Measurements from ENCODE around the gene WDR70.

Gene WDR70

DNA sequence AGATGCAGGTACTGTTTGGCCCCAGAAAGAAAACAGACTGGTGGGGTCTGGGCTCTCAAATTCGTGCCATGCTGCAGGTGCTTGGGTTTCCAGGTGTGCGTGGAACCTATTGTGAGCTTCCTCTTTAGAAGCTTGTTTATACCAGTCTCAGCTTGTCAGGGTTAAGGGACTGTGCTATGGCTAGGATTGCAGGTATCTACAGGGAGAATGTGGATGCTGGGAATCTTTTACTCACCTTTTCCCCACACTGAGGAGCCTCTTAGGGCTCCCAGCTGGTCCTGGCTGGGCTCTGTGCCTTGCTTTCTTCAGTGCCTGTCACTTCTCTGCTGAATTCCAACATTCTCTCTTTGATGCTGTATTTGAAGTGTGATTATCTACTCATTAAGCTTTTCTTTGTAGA lies 111.8 kb downstream of the WDR70 start:
- Histone ChIP-seq H4K91ac (ENCODE audit: low read depth, low read length) (no peak overlapping the region), H4K8ac (ENCODE audit: low read depth, low read length) (no peak overlapping the region), H3K36me3 (ENCODE audit: control insufficient read depth in 1 of 2, insufficient read depth in 2 of 2, low read length in 2 of 2) (no peaks in the 10 kb centered on the region), H3K4me3 (ENCODE audit: low read depth, low read length) (no peak overlapping the region), H3K23ac (ENCODE audit: low read length) (no peak overlapping the region), H2AFZ (ENCODE audit: insufficient read depth, low read length, poor library complexity) (no peak overlapping the region), H3K79me2 (ENCODE audit: control insufficient read depth, insufficient read depth, low read length, poor library complexity) (no peaks in the 10 kb centered on the region), H2AK5ac (ENCODE audit: low read length) (no peak overlapping the region), H3K27me3 (ENCODE audit: insufficient read depth, low read length) (no peaks in the 10 kb centered on the region), H2BK5ac (ENCODE audit: low read depth, low read length, poor library complexity) (no peak overlapping the region), H3K4me2 (ENCODE audit: low read length) (no peak overlapping the region), H3K9me3 (ENCODE audit: insufficient read depth, low read depth, low read length) (peaks cover 2% of the 10 kb centered on the region), H3K27ac (ENCODE audit: low read depth, low read length) (no peak overlapping the region), H4K12ac (ENCODE audit: low read depth, low read length) (no peak overlapping the region), H3K18ac (ENCODE audit: low read length) (no peak overlapping the region), H3K4me1 (ENCODE audit: control insufficient read depth in 1 of 2, insufficient read depth in 2 of 2, low read length in 2 of 2) (peaks cover 5 to 13% of the 10 kb centered on the region in 2 experiments), H3K9ac (ENCODE audit: low read length) (no peak overlapping the region), H2BK120ac (ENCODE audit: insufficient read depth, low read length, poor library complexity) (no peak overlapping the region), H3K79me1 (ENCODE audit: low read length) (no peaks in the 10 kb centered on the region), H3K14ac (ENCODE audit: low read length) (no peak overlapping the region), H3K4ac (ENCODE audit: low read depth, low read length) (no peak overlapping the region), H2BK12ac (ENCODE audit: low read length) (no peak overlapping the region)
- DNase-seq = no peak
- WGBS (ENCODE audit: extremely low coverage, insufficient coverage, insufficient read length) = no CpG with 5 or more reads among the region's 2 CpGs

- H3K79me1 ChIP-seq (ENCODE audit: low read length) = no peaks in the 10 kb centered on the region
- no CpG with 5 or more reads among the region's 2 CpGs for WGBS (ENCODE audit: extremely low coverage, insufficient coverage, insufficient read length)
- no peak overlapping the region for H3K4me3 ChIP-seq (ENCODE audit: low read depth, low read length)
- no peak overlapping the region for H4K12ac ChIP-seq (ENCODE audit: low read depth, low read length)
- no peak overlapping the region for H2BK120ac ChIP-seq (ENCODE audit: insufficient read depth, low read length, poor library complexity)
- no peaks in the 10 kb centered on the region for H3K79me2 ChIP-seq (ENCODE audit: control insufficient read depth, insufficient read depth, low read length, poor library complexity)
- H3K4me1 ChIP-seq (ENCODE audit: control insufficient read depth in 1 of 2, insufficient read depth in 2 of 2, low read length in 2 of 2) = peaks cover 5 to 16% of the 10 kb centered on the region in 2 experiments
- H2AK5ac ChIP-seq (ENCODE audit: low read length) = no peak overlapping the region
- no peaks in the 10 kb centered on the region for H3K36me3 ChIP-seq (ENCODE audit: control insufficient read depth in 1 of 2, insufficient read depth in 2 of 2, low read length in 2 of 2)
- no peak overlapping the region for H3K9ac ChIP-seq (ENCODE audit: low read length)
- H3K14ac ChIP-seq (ENCODE audit: low read length) = no peak overlapping the region
- no peaks in the 10 kb centered on the region for H3K27me3 ChIP-seq (ENCODE audit: insufficient read depth, low read length)
- no peak overlapping the region for H4K91ac ChIP-seq (ENCODE audit: low read depth, low read length)
- no peak overlapping the region for H4K8ac ChIP-seq (ENCODE audit: low read depth, low read length)
- H3K18ac ChIP-seq (ENCODE audit: low read length) = no peak overlapping the region
- no peak overlapping the region for H3K23ac ChIP-seq (ENCODE audit: low read length)
- DNase-seq = no peak
- no peak overlapping the region for H2BK12ac ChIP-seq (ENCODE audit: low read length)
- H3K9me3 ChIP-seq (ENCODE audit: insufficient read depth, low read depth, low read length) = peaks cover 2% of the 10 kb centered on the region
- H3K4ac ChIP-seq (ENCODE audit: low read depth, low read length) = no peak overlapping the region
- no peak overlapping the region for H3K27ac ChIP-seq (ENCODE audit: low read depth, low read length)
- no peak overlapping the region for H3K4me2 ChIP-seq (ENCODE audit: low read length)
- no peak overlapping the region for H2AFZ ChIP-seq (ENCODE audit: insufficient read depth, low read length, poor library complexity)
- H2BK5ac ChIP-seq (ENCODE audit: low read depth, low read length, poor library complexity) = no peak overlapping the region
These were observed 113.8 kb downstream of the WDR70 start for GRCh38 chr5:37492778-37493555.

DNA sequence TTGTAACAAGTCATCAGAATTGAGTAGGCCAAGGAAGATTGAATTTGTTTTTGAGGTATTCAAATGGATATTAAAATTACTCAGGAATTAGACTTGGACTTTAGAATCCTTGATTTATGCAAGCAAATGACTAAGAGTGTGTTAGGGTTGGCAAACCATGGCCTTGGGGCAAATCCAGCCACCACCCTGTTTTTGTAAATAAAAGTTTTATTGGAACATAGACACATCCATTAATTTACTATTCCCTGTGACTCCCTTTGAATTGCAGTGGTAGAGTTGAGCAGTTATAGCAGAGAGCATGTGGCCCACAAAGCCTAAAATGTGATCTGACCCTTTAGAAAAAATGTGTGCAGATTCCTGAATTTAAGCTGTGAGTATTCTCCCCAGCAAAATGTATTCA lies 115.6 kb downstream of the WDR70 start:
- Histone ChIP-seq H3K79me1 (ENCODE audit: low read length) (no peaks in the 10 kb centered on the region), H2BK5ac (ENCODE audit: low read depth, low read length, poor library complexity) (no peak overlapping the region), H3K23ac (ENCODE audit: low read length) (no peak overlapping the region), H4K91ac (ENCODE audit: low read depth, low read length) (no peak overlapping the region), H3K4me2 (ENCODE audit: low read length) (no peak overlapping the region), H3K27ac (ENCODE audit: low read depth, low read length) (no peak overlapping the region), H3K36me3 (ENCODE audit: control insufficient read depth in 1 of 2, insufficient read depth in 2 of 2, low read length in 2 of 2) (no peaks in the 10 kb centered on the region), H4K8ac (ENCODE audit: low read depth, low read length) (no peak overlapping the region), H2BK12ac (ENCODE audit: low read length) (no peak overlapping the region), H3K9me3 (ENCODE audit: insufficient read depth, low read depth, low read length) (no peaks in the 10 kb centered on the region), H3K79me2 (ENCODE audit: control insufficient read depth, insufficient read depth, low read length, poor library complexity) (no peaks in the 10 kb centered on the region), H3K4me3 (ENCODE audit: low read depth, low read length) (no peak overlapping the region), H3K9ac (ENCODE audit: low read length) (no peak overlapping the region), H3K4ac (ENCODE audit: low read depth, low read length) (no peak overlapping the region), H3K18ac (ENCODE audit: low read length) (no peak overlapping the region), H4K12ac (ENCODE audit: low read depth, low read length) (no peak overlapping the region), H3K14ac (ENCODE audit: low read length) (no peak overlapping the region), H3K4me1 (ENCODE audit: control insufficient read depth in 1 of 2, insufficient read depth in 2 of 2, low read length in 2 of 2) (peaks cover 5 to 16% of the 10 kb centered on the region in 2 experiments), H3K27me3 (ENCODE audit: insufficient read depth, low read length) (no peaks in the 10 kb centered on the region), H2BK120ac (ENCODE audit: insufficient read depth, low read length, poor library complexity) (no peak overlapping the region), H2AK5ac (ENCODE audit: low read length) (no peak overlapping the region), H2AFZ (ENCODE audit: insufficient read depth, low read length, poor library complexity) (no peak overlapping the region)
- DNase-seq = no peak

DNA sequence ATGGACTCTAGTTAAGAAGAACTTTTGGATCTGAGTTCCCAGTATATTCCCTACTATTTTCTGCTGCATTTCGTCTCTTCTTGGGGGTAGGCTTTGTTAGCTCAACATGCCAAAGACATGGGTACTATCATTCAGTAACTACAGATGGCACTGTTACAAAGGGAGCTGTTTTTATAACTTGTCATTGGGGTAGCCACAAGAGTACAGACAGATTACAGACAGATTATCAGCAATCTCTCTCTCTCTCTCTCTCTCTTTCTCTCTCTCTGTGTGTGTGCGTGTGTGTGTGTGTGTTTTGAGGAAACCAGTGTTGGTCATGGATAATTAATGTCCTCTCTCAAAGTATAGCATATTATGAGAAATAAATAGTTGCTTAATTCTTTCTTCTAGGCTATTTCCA lies 116.1 kb downstream of the WDR70 start:
- Histone ChIP-seq H2BK12ac (ENCODE audit: low read length) (no peak overlapping the region), H3K27me3 (ENCODE audit: insufficient read depth, low read length) (no peaks in the 10 kb centered on the region), H3K36me3 (ENCODE audit: control insufficient read depth in 1 of 2, insufficient read depth in 2 of 2, low read length in 2 of 2) (no peaks in the 10 kb centered on the region), H4K8ac (ENCODE audit: low read depth, low read length) (no peak overlapping the region), H3K14ac (ENCODE audit: low read length) (no peak overlapping the region), H3K4ac (ENCODE audit: low read depth, low read length) (no peak overlapping the region), H3K18ac (ENCODE audit: low read length) (no peak overlapping the region), H4K91ac (ENCODE audit: low read depth, low read length) (no peak overlapping the region), H3K4me2 (ENCODE audit: low read length) (no peak overlapping the region), H3K27ac (ENCODE audit: low read depth, low read length) (no peak overlapping the region), H3K4me1 (ENCODE audit: control insufficient read depth in 1 of 2, insufficient read depth in 2 of 2, low read length in 2 of 2) (peaks cover 2 to 13% of the 10 kb centered on the region in 2 experiments), H2BK120ac (ENCODE audit: insufficient read depth, low read length, poor library complexity) (no peak overlapping the region), H3K4me3 (ENCODE audit: low read depth, low read length) (no peak overlapping the region), H3K9ac (ENCODE audit: low read length) (no peak overlapping the region), H3K79me1 (ENCODE audit: low read length) (no peaks in the 10 kb centered on the region), H3K9me3 (ENCODE audit: insufficient read depth, low read depth, low read length) (no peaks in the 10 kb centered on the region), H2BK5ac (ENCODE audit: low read depth, low read length, poor library complexity) (no peak overlapping the region), H2AFZ (ENCODE audit: insufficient read depth, low read length, poor library complexity) (no peak overlapping the region), H2AK5ac (ENCODE audit: low read length) (no peak overlapping the region), H3K23ac (ENCODE audit: low read length) (no peak overlapping the region), H3K79me2 (ENCODE audit: control insufficient read depth, insufficient read depth, low read length, poor library complexity) (no peaks in the 10 kb centered on the region), H4K12ac (ENCODE audit: low read depth, low read length) (no peak overlapping the region)
- DNase-seq = no peak
- WGBS (ENCODE audit: extremely low coverage, insufficient coverage, insufficient read length) = no CpG with 5 or more reads among the region's 2 CpGs
